Neural cell (in vitro differentiated cells): ENCODE results near the gene ADRA1B. TPM values are rescaled to one million over a fixed set of nuclear protein-coding genes. Genes with fewer than 3 reads are reported as not detected.

Source experiments
- H2AFZ ChIP-seq: fragments of 200-600, 300-800 bp; sonication (generic), shearing (Covaris generic); 2 replicates; pipeline ENCODE4 v1.6.0; 2014; ENCODE audit warnings: low read depth, mild to moderate bottlenecking, antibody characterized with exemption, low read length, moderate library complexity
- H3F3A ChIP-seq: fragments of 200-600 bp; shearing (Covaris generic); 2 replicates; pipeline ENCODE4 v1.6.1; 2016; ENCODE audit warnings: mild to moderate bottlenecking, moderate library complexity, mixed read lengths, antibody characterized with exemption, low read length; ENCODE audit not compliant: insufficient read depth, poor library complexity, severe bottlenecking
- H3K27ac ChIP-seq: fragments of 200-600, 300-800 bp; sonication (generic), shearing (Covaris generic); 2 replicates; pipeline ENCODE4 v1.5.1; 2014; ENCODE audit warnings: mild to moderate bottlenecking, low read length, moderate library complexity
- H3K27me3 ChIP-seq: fragments of 300-800, 200-600 bp; sonication (generic), shearing (Covaris generic); 2 replicates; pipeline ENCODE4 v1.6.0; 2014; ENCODE audit warnings: mild to moderate bottlenecking, low read depth, low read length, moderate library complexity; ENCODE audit not compliant: insufficient read depth
- H3K36me3 ChIP-seq: fragments of 300-800, 200-600 bp; sonication (generic), shearing (Covaris generic); 2 replicates; pipeline ENCODE4 v1.5.1; 2014; ENCODE audit warnings: mild to moderate bottlenecking, antibody characterized with exemption, low read length, moderate library complexity; ENCODE audit not compliant: insufficient read depth
- H3K4me2 ChIP-seq: fragments of 300-800, 200-600 bp; sonication (generic), shearing (Covaris generic); 2 replicates; pipeline ENCODE4 v1.6.0; 2014; ENCODE audit warnings: mild to moderate bottlenecking, low read length
- H3K4me3 ChIP-seq: fragments of 300-800, 200-600 bp; sonication (generic), shearing (Covaris generic); 2 replicates; pipeline ENCODE4 v1.5.1; 2014; ENCODE audit warnings: mild to moderate bottlenecking, low read length, moderate library complexity
- H3K79me2 ChIP-seq: fragments of 200-600 bp; shearing (Covaris generic); replicated peaks from 2 replicates; pipeline ENCODE4 v1.6.0; 2014; ENCODE audit warnings: mild to moderate bottlenecking, low read length, moderate library complexity; ENCODE audit not compliant: insufficient read depth
- H3K9ac ChIP-seq: fragments of 300-800, 200-600 bp; sonication (generic), shearing (Covaris generic); 2 replicates; pipeline ENCODE4 v1.6.1; 2016; ENCODE audit warnings: mild to moderate bottlenecking, low read length, mixed read lengths
- H3K9me2 ChIP-seq: fragments of 200-600 bp; shearing (Covaris generic); 2 replicates; pipeline ENCODE4 v1.6.1; 2016; ENCODE audit warnings: mild to moderate bottlenecking, low read length, mixed read lengths; ENCODE audit not compliant: insufficient read depth
- H3K9me3 ChIP-seq: fragments of 200-600, 300-800 bp; sonication (generic), shearing (Covaris generic); 2 replicates; pipeline ENCODE4 v1.6.1; 2016; ENCODE audit warnings: mild to moderate bottlenecking, mixed run types, low read length, moderate library complexity, mixed read lengths
- H4K20me1 ChIP-seq: fragments of 200-600 bp; shearing (Covaris generic); 2 replicates; pipeline ENCODE4 v1.6.1; 2016; ENCODE audit warnings: mild to moderate bottlenecking, mixed run types; ENCODE audit not compliant: insufficient read depth
- CTCF ChIP-seq: fragments of 450-650 bp; IDR thresholded peaks from 2 replicates; pipeline ENCODE4 v1.5.1; 2014; ENCODE audit warnings: antibody characterized with exemption, mild to moderate bottlenecking, moderate library complexity; ENCODE audit not compliant: poor library complexity, severe bottlenecking
- EP300 ChIP-seq: fragments of 450-650 bp; conservative IDR thresholded peaks from 2 replicates; pipeline ENCODE4 v1.6.1; 2014; ENCODE audit warnings: antibody characterized with exemption, mild to moderate bottlenecking, moderate library complexity; ENCODE audit not compliant: poor library complexity, severe bottlenecking
- EZH2 ChIP-seq: fragments of 200-600, 300-800 bp; shearing (Covaris generic), sonication (generic); IDR thresholded peaks from 2 replicates; pipeline ENCODE4 v1.6.1; 2014; ENCODE audit warnings: antibody characterized with exemption, low read length, borderline replicate concordance, mild to moderate bottlenecking; ENCODE audit not compliant: insufficient read depth, poor library complexity, severe bottlenecking
- MXI1 ChIP-seq: fragments of 450-650 bp; conservative IDR thresholded peaks from 2 replicates; pipeline ENCODE4 v1.6.1; 2014; ENCODE audit warnings: antibody characterized with exemption, mild to moderate bottlenecking; ENCODE audit not compliant: poor library complexity, severe bottlenecking
- POLR2AphosphoS5 ChIP-seq: IDR thresholded peaks from 2 replicates; pipeline ENCODE4 v1.6.1; 2012
- RAD21 ChIP-seq: fragments of 450-650 bp; conservative IDR thresholded peaks from 2 replicates; pipeline ENCODE4 v1.6.1; 2014; ENCODE audit warnings: antibody characterized with exemption, mild to moderate bottlenecking, moderate library complexity
- REST ChIP-seq: IDR thresholded peaks from 2 replicates; pipeline ENCODE4 v1.6.1; 2012; ENCODE audit warnings: borderline replicate concordance
- SMC3 ChIP-seq: fragments of 450-650 bp; conservative IDR thresholded peaks from 2 replicates; pipeline ENCODE4 v1.6.1; 2014; ENCODE audit warnings: antibody characterized with exemption, mild to moderate bottlenecking, moderate library complexity; ENCODE audit not compliant: poor library complexity
- TAF1 ChIP-seq: IDR thresholded peaks from 2 replicates; pipeline ENCODE4 v1.6.1; 2012; ENCODE audit warnings: low read depth
- polyA plus RNA-seq: library from polyadenylated mRNA; depleted of rRNA; stranded (reverse); fragments of >200 nt; gene quantifications from 2 replicates; pipeline ENCODE4 v1.2.3, GENCODE V29; 2014

ADRA1B gene
- polyA plus RNA-seq, 1 donor from 2014 or later, result 1.1 TPM

DNA sequence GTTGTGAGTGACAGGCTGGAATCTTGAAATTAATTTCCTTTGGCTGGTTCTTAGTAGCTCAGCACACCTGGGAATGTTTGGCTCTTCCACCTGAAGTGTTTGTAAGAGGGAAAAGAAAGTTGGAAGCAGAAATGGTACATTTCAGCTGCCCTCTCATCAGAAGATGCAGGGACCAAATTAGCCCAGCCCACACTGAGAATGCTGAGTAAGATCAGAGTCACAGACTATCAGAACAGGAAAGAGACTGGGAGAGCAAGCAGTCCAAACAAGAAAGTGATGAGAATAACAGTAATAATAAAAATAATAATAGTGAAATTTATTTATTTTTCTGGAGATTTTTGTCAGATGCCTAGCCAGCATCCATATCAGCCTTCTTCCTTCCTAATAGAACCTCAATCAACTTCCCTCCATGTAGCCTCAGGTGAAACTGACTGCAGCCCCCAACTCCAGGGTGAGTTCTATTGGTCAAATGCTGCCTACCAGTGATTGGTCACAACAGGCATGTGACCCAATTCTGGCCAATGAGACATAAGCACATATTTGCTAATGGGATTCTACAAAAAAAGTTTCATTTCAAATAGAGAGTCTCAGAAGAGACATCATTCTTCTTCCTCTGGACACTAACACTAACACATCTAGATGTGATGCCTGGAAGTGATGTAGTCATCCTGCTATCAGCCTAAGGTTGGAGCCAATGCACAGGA lies 31.2 kb upstream of the ADRA1B start:
- TF ChIP-seq POLR2AphosphoS5 (no peak), EP300 (no peak), EZH2 (no peak), CTCF (no peak), REST (no peak), RAD21 (no peak), SMC3 (no peak)
- no peaks in the 10 kb centered on the region for H3K79me2 ChIP-seq
- no peak overlapping the region for H3K4me3 ChIP-seq
- H4K20me1 ChIP-seq, result no peaks in the 10 kb centered on the region
- no peak overlapping the region for H3K4me2 ChIP-seq
- H3K27ac ChIP-seq, result no peak overlapping the region
- no peaks in the 10 kb centered on the region for H3F3A ChIP-seq
- no peak overlapping the region for H2AFZ ChIP-seq
- H3K9ac ChIP-seq, result no peak overlapping the region
- no peaks in the 10 kb centered on the region for H3K9me2 ChIP-seq
- no peaks in the 10 kb centered on the region for H3K9me3 ChIP-seq
- no peaks in the 10 kb centered on the region for H3K36me3 ChIP-seq
- no peaks in the 10 kb centered on the region for H3K27me3 ChIP-seq

DNA sequence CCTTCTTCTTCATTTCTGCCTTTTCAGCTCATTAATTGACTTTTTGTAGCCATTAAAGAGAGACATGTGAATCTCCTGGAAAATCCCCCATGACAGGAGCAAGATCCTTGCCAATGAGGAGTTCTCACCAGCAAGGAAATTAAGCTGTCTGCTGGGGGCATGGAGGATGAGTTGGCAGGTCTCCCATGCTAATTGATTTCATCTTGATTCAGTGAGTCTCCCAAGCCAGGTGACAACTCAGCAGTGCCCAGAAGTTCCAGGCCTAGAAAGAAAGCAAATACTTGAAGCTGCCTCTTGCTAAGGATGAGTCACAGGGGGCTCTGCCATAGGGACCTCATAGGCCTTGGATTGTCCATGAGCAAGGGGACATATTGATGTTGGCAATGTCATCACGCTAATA lies 30.0 kb upstream of the ADRA1B start:
- TF ChIP-seq MXI1 (no peak), RAD21 (no peak), EZH2 (no peak), SMC3 (no peak), TAF1 (no peak), POLR2AphosphoS5 (no peak), CTCF (no peak), REST (no peak)
- no peaks in the 10 kb centered on the region for H4K20me1 ChIP-seq

More for the DNA sequence above, 30.0 kb upstream of the ADRA1B start:
- Histone ChIP-seq H3K4me2 (no peak overlapping the region), H3K79me2 (no peaks in the 10 kb centered on the region), H2AFZ (no peak overlapping the region), H3K27ac (no peak overlapping the region), H3K36me3 (no peaks in the 10 kb centered on the region), H3K9me3 (no peaks in the 10 kb centered on the region), H3F3A (no peaks in the 10 kb centered on the region), H3K27me3 (no peaks in the 10 kb centered on the region), H3K4me3 (no peak overlapping the region), H3K9me2 (no peaks in the 10 kb centered on the region), H3K9ac (no peak overlapping the region)
